OCI-LY1 (cell line): Measurements from ENCODE around the gene DUSP7.

Source experiments
- CTCF ChIP-seq: fragments of 200-600 bp; sonication (generic), shearing (Covaris generic); IDR thresholded peaks from 2 replicates; pipeline ENCODE4 v1.5.1; 2017; ENCODE audit warnings: mild to moderate bottlenecking, antibody characterized with exemption, low read length, moderate library complexity, mixed read lengths
- EZH2 ChIP-seq: fragments of 200-600 bp; sonication (generic), shearing (Covaris generic); IDR thresholded peaks from 2 replicates; pipeline ENCODE4 v1.8.0; 2017; ENCODE audit warnings: borderline replicate concordance, mixed run types, mild to moderate bottlenecking, antibody characterized with exemption, low read length, moderate library complexity, mixed read lengths

GRCh38 chr3:52006820-52007133, 49.6 kb downstream of the DUSP7 start:
- no peak for TF ChIP-seq CTCF
- TF ChIP-seq EZH2, result no peak
